HUDEP-2 (cell line): ENCODE measurements around the gene IRX6.

Experiments used
- DNase-seq, 76 experiments: peaks; one replicate each; lab custom pipeline; 2025; ENCODE audit not compliant: unreplicated experiment in 76 of 76; lab: John Stamatoyannopoulos, UW

The IRX6 gene

GRCh38 chr16:55322327-55322726 lies 1.7 kb upstream of the IRX6 start:
- no peak for DNase-seq

DNA sequence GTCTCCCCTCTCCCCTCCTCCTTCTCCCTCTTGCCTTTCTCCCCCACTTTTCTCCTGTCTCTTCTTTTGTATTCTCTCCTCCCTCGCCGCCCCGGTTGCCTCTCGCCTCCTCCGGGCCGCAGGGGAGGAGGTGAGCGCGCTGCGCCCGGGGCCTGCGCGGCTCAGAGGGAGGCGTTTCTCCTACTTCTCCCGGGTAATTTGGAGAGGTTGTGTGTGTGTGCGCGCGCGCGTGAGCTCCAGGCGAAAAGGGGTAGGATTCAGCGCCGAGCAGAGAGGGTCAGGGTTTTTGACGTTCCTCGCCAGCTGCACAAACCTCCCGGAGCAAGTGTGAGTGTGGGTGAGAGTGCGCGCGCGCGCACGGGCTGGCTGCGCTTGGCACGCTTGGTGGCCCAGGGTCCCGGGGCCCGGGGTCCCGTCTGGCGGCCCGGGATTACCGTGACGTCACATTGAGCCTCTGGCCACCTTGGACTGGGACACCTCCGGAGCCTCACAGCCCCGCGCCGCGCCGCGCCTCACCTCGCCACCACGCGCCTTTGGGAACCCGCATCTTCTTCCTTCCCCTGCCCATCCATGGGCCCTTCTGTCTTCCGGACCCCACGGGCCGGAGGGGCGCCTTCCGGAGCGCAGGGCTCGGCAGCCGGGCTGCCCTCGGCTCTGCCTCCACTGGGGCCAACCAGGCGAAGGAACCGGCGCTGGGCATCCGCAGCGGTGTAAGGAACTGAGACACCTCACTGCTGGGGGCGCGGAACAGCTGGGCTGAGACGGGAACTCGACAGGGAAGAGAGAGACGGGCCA lies 479 bp downstream of the IRX6 start:
- no peak for DNase-seq

- no peak for DNase-seq
These were observed 1.1 kb downstream of the IRX6 start for GRCh38 chr16:55325080-55325447.

- no peak for DNase-seq
These were observed 1.6 kb downstream of the IRX6 start for GRCh38 chr16:55325458-55326109.

GRCh38 chr16:55326261-55327092 lies 2.5 kb downstream of the IRX6 start:
- DNase-seq = no peak

- no peak for DNase-seq
These were observed 4.9 kb downstream of the IRX6 start for GRCh38 chr16:55328611-55329569.

DNA sequence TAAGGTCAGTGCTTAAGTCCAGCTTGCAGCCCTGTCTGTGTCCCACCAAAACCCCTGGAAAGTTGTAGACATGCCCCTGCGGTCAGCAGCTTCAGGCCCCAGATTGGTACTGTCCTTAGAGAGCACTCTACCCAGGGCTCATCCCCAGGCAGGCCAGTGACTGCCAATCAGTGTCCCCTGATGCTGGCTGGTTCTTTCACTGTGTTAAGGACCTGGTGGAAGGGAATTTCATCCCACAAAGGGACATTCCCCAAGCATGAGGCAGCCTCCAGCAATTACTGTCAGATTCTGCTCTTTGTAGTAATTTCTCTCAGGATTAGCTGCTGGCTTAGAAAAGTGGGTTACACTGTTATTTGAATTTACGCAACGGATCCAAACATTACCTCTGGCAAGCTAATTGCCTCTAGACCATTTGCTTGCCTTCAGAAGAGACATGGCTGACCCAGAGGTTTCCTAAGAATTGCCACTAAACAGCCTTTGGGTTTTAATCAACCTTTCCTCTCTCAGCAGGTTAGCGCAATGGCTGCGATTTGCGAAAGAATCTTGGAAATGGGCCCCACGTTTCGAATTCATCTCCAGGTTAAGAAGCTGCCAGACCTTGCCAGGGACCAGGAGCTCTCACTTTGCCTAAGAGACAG lies 5.9 kb downstream of the IRX6 start:
- DNase-seq = no peak

DNA sequence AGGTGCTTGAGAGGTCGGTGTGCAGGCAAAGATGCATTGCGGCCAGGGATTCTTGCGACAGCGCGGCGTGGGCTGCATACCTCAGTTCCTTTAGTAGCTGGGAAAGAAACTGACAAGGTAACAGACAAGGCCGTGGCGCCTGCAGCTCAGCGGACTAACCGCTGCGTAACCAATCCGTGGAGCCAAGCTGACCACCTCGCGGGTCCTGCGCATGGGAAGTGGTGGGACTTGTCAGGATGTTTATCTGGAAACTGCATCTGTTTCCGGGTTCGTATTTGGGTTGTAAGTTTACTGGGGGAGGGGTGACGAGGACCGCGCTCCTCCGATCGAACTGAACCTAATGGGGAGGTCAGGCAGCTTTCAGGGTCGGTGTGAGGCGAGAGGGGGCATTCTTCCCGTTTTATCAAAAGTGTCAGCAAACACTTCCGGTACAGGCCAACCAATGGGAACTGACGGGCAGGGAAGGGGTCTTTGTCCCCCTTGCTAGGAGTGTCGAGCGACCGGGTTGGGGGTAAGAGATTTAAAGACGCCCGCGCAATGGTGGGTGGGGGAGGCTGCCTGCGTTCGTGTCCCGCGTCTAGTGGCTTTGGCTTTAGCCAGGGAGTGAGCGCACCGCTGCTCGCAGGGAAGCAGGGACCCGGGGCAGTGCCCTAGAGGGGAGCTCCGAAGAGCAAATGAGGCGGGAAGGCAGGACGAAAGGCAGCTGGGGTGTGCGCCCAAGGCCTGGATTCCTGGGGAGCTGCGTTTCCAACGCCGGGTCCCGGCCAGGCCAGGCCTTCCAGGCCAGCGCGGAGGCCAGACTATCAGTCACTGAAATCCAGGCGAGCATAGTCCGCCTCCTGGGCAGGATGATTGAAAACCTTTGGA lies 7.0 kb downstream of the IRX6 start:
- no peak for DNase-seq

GRCh38 chr16:55331648-55332185 lies 7.7 kb downstream of the IRX6 start:
- no peak for DNase-seq

GRCh38 chr16:55333684-55334083 lies 9.7 kb downstream of the IRX6 start:
- no peak for DNase-seq

DNA sequence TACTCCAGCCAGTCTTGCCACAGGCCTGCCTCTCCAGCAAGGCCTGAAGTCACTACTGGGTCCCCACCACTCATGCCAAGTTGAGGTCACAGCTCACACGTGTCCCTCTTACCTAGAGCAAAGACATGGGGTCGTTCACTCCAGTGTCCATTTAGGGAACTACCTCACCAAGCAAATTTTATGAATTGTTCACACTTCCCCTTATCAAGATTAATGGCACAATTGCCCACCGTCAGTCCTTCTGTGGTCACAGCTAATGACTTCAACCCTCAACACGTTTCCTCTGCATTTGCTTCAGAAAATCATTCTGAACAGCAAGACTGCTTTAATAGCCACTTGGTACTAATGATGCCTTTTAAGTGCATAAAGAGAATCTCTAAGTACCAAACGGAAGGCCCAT lies 14.6 kb downstream of the IRX6 start:
- DNase-seq = no peak

DNA sequence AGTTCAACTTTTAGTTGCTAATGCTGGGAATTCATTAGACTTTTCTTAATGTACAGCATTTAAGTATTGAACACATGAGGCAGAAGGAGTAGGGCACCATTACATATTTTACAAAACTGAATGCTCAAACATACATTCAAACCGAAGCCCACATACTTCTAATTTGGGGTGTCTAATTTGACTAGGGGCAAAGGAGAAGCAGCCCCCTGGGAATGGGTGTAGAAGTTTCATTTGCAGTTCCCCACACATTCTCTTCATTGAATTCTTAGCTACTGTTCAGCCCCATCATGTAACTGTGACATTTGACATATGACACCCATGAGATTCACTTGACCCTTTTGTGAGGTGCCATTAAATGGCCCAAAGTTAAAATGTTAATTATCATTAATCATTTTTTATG lies 16.4 kb downstream of the IRX6 start:
- DNase-seq = no peak

GRCh38 chr16:55341681-55342080 lies 17.7 kb downstream of the IRX6 start:
- DNase-seq = no peak

GRCh38 chr16:55346475-55346874 lies 22.5 kb downstream of the IRX6 start:
- DNase-seq = no peak

DNA sequence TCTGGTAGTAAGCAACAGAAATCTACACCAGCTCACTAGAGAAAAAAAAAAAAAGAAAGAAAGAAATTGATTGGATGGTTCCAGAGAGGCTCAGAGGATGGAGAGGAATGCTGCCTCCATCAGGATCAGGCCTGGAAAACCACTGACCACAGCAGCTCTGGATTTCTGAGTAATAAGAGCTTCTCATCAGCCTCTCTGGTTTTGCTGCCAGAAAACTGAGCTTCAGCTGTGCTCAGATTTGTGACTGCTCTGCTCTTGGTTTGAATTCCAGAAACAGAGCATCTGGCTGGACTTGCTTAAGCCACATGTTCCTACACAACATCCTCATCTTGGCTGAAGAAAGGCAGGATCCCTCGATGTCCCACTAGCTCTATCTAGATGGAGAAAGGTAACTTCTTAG lies 25.9 kb downstream of the IRX6 start:
- DNase-seq = no peak

GRCh38 chr16:55350984-55351383 lies 27.0 kb downstream of the IRX6 start:
- no peak for DNase-seq

GRCh38 chr16:55351936-55352335 lies 27.9 kb downstream of the IRX6 start:
- DNase-seq = no peak

- DNase-seq = no peak
These were observed 33.2 kb downstream of the IRX6 start for GRCh38 chr16:55357241-55357640.

DNA sequence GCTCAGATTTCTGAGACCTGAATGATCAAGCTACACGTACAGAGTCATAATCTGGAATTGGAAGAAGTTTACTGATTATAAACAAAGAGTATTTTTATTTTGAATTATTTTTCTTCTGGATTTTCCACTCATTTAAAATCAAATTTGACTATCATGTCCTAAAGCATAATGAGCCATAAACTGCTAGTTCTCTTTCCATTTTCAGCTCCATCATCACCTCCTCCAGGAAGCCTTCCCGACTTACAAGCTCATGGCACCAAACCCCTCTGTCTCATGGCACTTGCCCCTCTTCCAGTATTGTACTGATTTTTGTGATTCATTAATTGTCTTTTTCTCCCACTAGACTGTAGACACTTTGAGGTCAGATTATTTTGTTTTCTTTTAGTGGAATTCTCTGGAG lies 35.9 kb downstream of the IRX6 start:
- no peak for DNase-seq
